GM18502 (cell line): Measurements from ENCODE around the gene EHD4.

Experiments
- ATAC-seq: cut with Tn5 transposase; IDR thresholded peaks from one replicate; pipeline ENCODE4 v1.9.1; 2021; ENCODE audit warnings: mild to moderate bottlenecking; ENCODE audit not compliant: unreplicated experiment, poor library complexity

Gene EHD4

DNA sequence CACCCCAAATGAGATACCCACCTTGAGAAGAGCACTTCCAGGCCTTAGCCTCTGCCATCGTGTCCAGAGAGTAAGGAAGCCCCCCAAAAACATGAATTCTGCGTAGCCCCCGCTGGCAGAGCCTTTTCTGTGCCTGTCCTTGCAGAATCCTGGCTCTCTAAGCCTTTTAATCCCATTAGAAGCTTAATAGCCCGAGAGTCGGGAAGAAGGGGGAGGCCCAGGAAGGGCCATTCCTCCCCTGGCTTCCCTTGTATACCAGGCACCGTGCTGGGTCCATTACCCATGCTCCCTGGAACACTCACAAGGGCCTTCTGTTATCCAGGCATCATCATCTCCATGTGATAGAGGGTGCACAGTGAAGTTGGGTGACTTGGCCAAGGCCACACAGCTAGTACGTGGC, 85.6 kb downstream of the EHD4 start:
- ATAC-seq = no peak

DNA sequence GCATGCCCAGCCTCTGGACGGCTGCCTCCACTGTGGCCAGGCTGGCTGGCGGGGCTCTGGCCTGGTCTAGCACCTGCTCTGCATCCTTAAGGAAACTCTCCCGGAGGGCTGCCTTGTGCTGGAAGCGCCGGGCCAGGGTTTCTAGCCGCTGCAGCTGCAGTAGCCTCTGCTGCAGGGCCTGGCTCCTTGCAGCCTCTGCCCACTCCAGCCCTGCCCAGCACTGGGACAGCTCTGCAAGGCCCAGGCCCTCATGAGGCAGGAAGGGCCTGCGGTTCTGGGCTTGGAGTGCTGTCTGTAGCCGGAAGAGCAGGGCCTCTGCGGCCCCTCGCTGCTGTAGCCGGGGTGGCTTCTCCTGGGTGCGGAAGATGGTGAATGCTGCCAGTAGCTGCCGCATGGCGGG, 86.5 kb downstream of the EHD4 start:
- no peak for ATAC-seq

DNA sequence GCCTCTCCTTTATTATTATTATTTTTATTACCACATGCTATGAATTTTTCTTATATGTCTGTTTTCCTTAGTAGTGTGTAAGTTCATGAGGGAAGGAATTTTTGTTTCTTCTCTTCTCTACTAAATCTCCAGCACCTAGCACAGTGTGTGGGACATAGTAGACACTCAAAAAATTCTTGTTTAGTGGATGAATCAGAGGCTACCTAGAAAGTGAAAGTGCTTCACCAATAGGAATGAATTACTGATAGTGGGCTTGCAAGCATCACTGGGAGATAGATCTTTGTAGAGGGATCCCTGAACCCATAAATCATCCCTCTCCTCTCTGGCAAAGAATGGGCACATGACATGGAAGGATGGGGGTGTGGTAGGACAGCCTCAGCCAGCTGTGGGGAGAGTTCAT, 87.0 kb downstream of the EHD4 start:
- no peak for ATAC-seq

DNA sequence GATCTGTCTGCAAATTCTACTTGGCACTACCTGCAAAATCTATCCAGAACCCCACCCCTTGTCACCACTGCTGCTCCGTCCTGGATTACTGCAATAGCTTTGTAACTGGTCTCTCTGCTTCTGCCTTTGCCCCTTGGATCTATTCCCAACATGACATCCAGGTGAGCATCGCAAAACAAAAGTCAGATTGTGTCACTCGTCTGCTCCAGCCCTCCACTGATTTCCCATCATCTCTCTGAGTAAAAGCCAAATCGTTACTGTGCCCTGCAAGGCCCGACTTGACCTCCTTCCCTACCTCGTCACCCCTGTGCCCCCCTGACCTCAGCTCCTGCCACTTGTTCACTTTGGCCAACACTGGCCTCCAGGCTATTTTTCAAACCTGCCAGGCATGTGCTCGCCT, 87.9 kb downstream of the EHD4 start:
- ATAC-seq = no peak

DNA sequence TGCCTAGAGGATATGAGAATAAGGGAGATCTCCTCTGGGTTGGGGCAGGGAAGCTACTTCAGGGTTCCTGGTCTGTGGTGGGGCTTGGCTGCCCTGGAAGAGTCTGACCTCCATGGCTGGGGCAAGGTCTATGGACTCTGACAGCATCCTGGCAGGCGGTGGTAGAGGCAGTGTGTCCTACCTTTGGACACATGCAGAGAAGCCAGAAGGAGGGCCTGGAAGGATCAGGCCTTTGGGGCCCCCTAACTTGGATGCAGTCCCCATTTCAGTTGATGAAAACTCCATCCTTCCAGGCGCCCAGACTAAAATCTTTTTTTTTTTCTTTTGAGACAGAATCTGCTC, 88.9 kb downstream of the EHD4 start:
- ATAC-seq = no peak

DNA sequence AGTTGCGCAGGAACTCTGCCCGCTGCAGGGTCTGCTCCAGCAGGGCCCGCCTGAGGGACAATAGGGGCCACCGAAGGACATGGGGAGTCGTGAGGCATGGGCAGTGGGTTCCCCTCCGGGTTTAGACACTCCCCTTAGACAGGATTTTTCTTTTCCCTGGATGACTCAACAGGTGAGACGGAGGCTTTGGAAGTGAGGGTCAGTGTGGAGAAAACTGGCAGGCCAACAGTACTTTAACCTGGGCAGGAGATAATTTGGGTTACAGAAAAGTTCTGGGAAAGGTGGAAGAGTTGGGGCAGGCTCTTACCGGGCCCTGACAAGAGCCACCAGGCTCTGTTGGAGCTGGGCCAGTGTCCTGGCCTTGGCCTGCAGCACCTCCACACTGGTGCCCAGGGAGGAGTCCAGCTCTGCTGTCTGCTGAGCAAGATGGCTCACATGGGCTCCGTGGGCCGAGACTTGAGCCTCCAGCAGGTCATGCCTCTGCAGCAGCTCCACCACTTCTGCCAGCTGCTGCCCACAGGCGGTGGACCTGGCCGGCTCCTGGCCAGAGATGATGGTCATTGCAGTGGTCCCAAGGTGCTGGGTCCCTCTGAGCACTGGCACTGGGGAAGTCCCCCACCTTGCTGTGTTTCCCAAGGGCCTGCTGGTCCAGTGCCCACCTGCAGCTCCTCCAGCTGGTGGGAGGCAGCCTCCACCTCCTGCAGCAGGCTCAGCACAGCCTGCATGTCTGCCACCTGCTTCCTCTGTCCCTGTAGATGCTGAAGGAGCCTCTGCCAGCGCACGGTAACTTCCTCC, 89.5 kb downstream of the EHD4 start:
- ATAC-seq = no peak

DNA sequence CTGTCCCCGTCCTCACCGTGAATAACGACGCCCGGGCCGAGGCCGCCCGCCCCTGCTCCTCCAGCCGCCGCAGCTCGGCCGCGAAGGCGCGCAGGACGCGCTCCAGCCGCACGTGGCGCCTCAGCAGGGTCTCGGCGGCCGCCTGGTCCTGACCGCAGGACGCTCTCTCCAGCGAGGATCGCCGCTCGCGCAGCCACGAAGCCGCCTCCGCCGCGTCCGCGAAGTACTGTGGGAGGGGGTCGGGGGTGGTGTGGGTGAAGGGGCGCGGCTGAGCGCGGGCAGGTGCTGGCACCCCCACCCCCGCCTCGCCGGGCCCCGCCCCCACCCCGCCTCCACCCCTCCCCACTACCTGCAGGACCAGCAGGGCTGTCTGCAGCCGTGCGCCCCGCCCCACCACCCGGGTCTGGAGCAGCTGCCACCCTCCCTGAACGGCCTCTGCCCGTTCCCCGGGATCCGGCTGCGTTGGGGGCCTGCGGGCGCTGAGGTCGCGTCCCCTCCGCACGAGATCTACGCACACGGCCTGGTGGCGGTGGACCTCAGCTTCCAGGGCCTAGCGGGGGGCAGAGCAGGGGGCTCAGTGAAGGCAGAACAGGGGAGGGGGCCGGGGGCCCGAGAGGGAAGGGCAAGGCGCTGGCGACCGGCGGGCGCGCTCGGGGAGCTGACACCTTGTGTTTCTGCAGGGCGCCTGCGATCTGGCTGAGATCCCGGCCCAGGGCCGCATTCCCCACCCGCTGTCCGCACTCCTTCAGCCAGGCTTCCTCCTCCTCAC, 90.3 kb downstream of the EHD4 start:
- no peak for ATAC-seq

DNA sequence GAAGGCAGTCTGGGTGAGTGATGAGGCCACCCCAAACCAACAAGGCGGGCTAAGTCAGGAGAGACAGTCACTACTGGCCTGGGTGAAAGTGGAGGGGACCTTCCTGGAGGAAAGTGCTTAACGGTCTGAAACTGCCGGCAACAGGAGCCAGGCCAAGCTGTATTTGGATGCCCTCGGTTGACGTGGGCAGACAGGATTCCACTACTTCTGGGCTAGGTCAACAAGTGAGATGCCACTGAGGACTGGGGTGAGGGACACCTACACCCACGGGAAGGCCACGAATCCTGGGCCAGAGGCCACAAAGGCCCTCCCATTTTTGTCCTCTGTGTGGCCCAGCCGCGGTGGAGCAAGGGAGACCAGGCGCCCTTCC, 90.8 kb downstream of the EHD4 start:
- no peak for ATAC-seq

DNA sequence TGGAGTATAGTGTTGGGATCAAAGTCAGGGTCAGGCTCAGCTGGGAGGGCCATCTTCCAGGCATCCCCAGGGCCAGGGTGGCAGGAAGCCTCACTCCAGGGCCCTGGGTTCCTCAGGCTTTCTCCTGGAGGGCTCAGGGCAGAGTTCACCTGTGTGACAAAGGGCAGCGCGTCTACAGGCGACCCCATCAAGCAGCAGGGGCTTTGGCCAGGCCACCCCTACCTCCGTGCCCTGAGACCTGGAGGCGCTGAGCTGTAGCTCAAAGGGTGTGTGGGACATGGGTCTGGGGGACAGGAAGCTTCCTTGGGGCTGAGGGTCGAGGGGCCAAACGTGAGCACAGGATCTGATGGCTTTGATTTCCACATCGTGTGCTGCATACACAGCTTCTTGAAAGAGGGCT, 91.3 kb downstream of the EHD4 start:
- ATAC-seq = no peak

DNA sequence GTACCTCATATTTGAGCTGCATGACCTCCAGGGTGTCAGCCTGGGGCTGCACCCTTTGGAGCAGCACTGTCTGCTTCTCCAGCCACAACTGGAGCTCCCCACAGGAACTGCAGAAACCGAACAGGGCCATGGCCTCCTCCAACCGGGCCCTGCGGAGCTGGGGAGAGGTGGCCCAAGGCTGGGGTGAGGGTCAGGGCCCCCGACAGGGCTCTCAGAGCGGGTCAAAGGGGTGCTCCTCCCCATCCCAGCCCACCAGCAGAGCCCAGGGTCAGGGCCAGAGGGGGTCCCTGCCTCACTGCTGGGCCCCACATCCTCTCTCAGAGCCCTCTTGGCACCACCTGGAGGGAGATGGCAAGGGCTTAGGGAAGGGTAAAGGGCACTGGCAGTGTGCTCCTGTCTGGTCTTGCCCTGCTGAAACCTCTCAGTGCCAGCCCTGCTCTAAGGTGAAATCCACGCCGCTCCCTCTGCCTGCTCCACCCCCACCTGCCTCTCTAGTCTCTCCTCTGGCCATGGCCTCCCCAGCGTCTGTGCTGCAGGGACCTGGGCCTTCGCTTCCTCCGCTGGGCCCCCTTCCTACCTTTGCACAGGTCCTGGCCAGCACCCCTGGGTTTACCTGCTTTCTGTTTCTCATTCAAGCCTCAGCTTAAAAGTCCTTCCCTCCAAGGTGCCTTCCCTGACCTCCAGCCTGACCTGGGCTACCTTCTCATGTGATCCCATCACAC, 92.0 kb downstream of the EHD4 start:
- ATAC-seq = no peak

DNA sequence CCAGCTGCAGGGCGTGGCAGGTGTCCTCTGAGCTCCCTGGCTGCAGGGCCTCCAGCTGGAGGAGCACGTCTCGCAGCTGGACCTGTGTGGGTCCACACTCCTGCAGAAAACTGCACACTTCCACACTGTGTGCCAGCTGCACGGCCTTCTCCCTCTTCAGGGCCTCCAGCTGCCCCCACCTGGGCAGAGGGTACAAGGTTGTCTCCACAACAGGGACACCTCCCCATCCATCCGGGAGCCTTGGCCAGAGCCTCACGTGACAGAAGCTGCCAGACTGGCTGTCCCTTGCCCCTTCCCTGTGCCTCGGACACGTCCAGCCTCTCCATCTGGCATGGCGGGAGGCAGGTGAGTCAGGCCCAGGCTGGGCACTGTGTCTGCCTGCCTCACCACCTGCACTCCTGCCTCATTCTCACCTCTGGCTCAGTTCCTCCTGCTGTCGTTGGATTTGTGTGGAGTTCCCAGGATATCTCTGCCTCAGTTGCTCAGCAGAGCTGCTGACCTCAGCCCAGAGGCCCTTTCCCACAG, 93.0 kb downstream of the EHD4 start:
- ATAC-seq = no peak

DNA sequence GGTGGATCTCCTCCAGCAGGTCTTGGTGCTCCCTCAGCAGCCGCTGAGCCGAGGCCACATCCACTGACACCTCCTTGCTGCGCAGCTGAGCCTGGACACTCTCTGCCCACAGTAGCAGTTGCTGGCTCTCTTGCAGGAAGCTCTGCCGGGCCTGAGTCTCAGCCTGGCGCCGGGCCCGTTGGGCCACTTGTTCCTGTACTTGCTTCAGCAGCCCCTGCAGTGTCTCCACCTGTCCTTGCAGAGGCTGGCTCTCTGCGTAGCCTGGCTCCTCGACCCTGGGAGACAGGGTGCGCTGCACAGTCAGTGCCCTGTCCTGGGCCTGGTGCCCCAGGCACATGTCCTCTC, 94.0 kb downstream of the EHD4 start:
- ATAC-seq = no peak

DNA sequence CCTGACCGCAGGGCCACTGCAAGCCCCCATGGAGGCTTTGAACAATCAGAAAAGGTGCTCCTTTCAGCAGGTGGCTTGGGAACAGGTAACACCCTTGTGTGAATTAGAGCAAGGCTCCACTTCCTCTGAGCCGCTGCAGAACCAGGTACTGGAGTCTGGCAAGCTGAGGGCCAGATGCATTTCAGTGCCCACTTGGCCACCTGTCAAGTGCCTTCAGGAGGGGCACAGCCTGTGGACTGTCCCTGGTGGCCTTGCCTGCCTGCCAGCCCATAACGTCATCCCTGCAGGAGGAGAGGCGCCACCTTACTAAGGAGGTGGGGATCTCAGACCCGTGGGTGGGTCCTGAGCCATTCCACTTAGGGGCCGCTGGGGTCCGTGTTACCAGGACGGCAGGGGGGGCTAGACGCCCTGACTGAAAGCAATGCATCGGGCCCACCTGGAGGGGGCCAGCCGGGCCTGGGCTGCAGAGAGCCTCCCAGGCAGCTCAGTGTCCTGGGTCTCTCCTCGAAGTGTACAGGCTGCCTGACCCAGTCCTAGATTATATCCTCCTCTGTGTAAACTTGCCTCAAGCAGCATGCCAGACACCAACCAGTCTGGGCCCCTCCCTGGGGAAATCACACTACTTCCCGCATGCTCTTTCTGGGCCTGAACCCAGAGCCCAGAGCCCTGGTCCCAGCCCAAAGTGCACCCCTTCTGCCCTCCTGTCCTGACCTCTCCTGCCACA, 94.6 kb downstream of the EHD4 start:
- no peak for ATAC-seq

DNA sequence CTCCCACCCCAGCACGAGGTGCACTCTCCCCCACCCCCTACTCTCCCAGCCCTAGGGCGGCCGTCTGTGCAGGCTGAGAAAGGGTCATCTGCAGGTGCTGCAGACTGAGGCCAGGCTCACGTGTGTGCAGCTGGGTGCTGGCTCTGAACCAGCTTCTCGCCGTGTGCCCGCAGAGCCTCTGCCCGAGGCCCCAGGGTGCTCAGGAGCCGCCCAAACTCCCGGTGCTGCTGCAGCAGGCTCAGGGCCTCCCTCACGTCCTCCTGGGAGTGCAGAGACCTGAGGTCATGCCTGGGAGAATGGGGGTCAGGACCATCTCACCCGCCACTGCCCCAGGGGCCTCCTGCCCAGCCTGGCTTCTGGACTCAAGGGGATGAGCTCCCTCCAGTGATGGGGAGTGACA, 95.7 kb downstream of the EHD4 start:
- ATAC-seq = no peak

DNA sequence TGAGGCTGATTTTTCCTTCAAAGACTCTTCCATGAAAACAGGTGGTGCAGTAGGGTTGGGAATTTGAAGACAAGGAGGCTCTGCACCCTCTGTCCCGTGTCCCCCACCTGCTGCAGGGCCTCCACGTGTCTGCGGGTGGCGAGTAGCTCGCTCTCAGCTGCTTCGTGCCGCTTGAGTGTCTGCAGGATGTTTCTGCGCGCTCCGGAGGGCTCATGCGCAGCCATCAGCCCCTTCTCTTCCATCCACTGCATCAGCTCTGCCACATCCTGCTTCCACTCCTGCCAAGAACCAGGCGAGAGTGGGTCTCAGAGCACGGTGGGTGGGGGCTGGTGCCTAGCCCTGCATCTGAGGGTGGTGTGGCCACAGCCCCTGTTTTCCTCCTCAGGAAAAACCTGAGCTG, 96.3 kb downstream of the EHD4 start:
- ATAC-seq = no peak

DNA sequence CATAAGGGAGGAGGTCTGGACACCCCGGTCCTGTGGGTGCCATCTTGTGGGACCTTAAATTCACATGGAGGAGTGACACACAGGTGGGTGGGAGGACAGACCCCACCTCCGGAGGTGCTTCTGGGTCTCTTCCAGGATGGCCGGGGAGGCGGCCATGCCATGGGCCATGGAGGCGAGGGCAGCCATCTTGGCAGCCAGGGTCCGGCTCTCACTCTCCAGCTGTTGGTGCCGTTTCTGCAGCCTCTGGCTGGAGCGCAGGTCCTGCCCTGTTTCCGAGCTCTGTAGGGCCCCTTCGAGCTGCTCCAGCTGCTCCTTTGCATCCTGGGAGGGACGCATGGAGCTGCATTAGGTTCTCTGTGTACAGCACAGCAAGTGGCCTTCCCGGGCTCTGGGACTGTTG, 97.6 kb downstream of the EHD4 start:
- no peak for ATAC-seq

DNA sequence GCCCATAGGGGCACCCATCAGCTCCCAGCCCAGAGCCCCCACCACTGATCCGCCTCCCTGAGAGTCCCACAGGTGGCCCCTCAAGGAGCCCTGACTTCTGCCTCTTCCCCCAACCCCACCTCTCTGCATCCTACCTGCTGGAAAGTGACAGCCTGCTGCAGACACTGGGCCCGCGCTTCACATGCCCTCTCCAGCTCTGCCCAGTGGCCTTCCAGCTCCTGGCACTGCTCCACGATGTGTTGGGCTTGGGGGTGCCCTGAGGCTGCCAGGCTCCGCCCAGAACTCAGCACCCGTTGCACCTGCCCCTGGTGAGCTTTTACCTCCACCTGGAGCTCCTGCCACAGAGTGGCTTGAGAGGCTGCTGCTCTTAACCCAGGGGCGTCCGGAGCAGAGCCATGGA, 98.6 kb downstream of the EHD4 start:
- ATAC-seq = no peak

DNA sequence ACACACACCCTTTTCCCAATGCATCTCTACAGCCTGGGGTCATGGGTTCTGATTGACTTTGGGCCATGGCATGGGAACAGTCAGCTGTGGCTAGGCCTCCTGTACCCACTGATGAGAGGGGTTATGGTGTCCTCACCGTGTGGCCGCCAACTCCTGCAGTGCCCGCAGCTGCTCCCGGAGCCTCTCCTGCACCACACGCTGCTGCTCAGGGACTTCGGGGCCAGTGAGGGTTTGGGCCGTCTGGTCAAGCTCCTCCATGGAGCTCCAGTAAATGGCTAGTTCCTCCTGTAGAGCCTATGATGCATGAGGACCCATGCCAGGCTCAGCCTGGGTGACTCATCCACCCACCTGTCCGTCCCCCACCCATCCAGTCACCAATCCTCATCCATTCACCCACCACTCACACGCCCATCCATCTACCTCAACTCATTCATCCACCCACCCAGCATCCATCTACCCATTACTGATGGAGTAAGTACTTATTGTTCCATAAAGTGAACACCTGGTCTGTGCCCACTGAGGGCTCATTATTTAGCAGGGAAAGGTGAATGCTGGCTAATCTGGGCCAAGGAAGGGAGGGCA, 100.1 kb downstream of the EHD4 start:
- no peak for ATAC-seq

DNA sequence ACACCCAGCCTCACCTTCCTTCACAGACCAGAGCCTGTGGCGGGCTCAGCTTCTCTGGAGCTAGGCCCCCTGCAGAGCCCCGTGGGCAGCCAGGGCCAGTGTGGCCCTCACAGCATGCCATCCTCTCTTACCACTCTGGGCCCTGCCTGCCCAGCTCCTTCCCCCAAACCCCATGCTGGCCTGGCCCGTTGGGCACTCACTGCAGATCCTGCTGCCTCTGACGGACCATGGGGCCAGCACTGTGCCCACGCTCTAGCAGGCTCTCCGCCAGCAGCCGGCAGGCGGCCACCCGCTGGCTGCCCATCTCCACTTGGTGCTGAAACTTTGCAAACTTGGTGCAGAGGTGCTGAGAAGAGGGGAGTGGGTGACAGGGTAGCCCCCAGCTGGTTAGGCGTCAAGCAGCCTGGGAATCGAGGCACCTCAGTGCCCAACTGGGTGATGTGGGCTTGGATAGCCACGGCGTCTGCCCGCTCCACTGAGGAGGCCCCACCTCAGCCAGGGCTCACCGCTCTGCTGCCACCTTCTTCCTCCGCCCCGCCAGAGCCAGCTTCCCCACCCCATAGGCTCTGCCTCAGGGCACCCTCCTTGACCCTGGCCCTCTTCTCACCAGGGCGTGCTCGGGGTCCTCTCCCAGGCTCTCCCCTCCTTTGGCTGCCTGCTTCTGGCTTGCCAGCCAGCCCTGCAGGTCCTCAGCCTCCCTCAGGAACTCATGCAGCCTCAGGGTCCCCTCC, 101.0 kb downstream of the EHD4 start:
- no peak for ATAC-seq

DNA sequence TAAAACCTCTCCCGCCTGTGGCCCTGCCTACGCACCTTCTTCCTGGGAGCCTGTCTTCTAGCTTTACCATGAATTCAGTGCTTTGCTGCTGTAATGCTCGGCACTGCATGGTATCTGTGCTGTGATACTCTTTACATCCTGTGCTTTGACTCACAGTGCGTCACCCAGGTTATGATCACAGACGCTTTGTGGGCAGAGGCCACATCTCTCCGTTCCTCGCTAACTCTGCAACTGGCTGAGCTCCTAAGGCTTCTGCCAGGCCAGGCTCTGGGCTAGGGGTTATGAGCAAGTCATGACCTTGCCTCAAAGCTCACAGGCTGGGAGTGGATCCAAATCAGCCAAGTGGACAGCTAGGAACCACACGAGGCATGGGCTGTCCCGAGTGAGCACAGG, 101.7 kb downstream of the EHD4 start:
- ATAC-seq = no peak
